OCI-M2 (cell line): ENCODE measurements around the gene NRXN3.

Source experiments
- DNase-seq: peaks from one replicate; lab custom pipeline; 2025; ENCODE audit not compliant: unreplicated experiment; lab: John Stamatoyannopoulos, UW

Gene NRXN3

GRCh38 chr14:79702197-79702596, 1532.0 kb downstream of the NRXN3 start:
- DNase-seq: no peak

- DNase-seq: no peak
Observed at GRCh38 chr14:79703209-79703608, 1533.0 kb downstream of the NRXN3 start.

- no peak for DNase-seq
Observed at GRCh38 chr14:79704041-79704807, 1534.1 kb downstream of the NRXN3 start.

GRCh38 chr14:79705126-79705894, 1535.1 kb downstream of the NRXN3 start:
- no peak for DNase-seq

- no peak for DNase-seq
Observed at GRCh38 chr14:79706382-79706781, 1536.2 kb downstream of the NRXN3 start.

GRCh38 chr14:79708426-79709388, 1538.5 kb downstream of the NRXN3 start:
- no peak for DNase-seq

GRCh38 chr14:79709573-79709972, 1539.4 kb downstream of the NRXN3 start:
- no peak for DNase-seq

GRCh38 chr14:79712302-79712950, 1542.3 kb downstream of the NRXN3 start:
- DNase-seq: no peak

GRCh38 chr14:79721399-79722084, 1551.4 kb downstream of the NRXN3 start:
- DNase-seq: no peak

GRCh38 chr14:79724934-79725717, 1555.0 kb downstream of the NRXN3 start:
- no peak for DNase-seq

GRCh38 chr14:79727900-79728299, 1557.7 kb downstream of the NRXN3 start:
- no peak for DNase-seq

- DNase-seq: no peak
Observed at GRCh38 chr14:79728331-79728730, 1558.2 kb downstream of the NRXN3 start.

- DNase-seq: no peak
Observed at GRCh38 chr14:79729731-79730130, 1559.6 kb downstream of the NRXN3 start.

- no peak for DNase-seq
Observed at GRCh38 chr14:79730196-79730595, 1560.0 kb downstream of the NRXN3 start.

- no peak for DNase-seq
Observed at GRCh38 chr14:79730953-79731352, 1560.8 kb downstream of the NRXN3 start.

GRCh38 chr14:79732911-79733655, 1562.9 kb downstream of the NRXN3 start:
- no peak for DNase-seq

GRCh38 chr14:79734151-79734550, 1564.0 kb downstream of the NRXN3 start:
- no peak for DNase-seq

- no peak for DNase-seq
Observed at GRCh38 chr14:79734656-79735055, 1564.5 kb downstream of the NRXN3 start.

GRCh38 chr14:79735121-79735520, 1564.9 kb downstream of the NRXN3 start:
- no peak for DNase-seq
